Uterus (tissue), 2 donors: ENCODE data around the gene CEP112.

ENCODE experiments used
- POLR2A ChIP-seq, 2 donors: fragments of 450-650 bp; IDR thresholded peaks; one replicate each; pipeline ENCODE4 v1.6.1; 2016; ENCODE audit warnings: antibody characterized with exemption in 2 of 2, mild to moderate bottlenecking in 1 of 2, moderate library complexity in 1 of 2
- TF ChIP-seq, protein P1 (sequence below), 4 experiments: fragments of 200-600 bp in 2 of 4; fragments of 450-650 bp in 2 of 4; sonication (generic) in 2 of 4; IDR thresholded peaks; one replicate each; pipeline ENCODE4 v1.5.1; 2016 to 2019; ENCODE audit warnings: antibody characterized with exemption in 4 of 4, mild to moderate bottlenecking in 2 of 4, moderate library complexity in 1 of 4

DNA sequence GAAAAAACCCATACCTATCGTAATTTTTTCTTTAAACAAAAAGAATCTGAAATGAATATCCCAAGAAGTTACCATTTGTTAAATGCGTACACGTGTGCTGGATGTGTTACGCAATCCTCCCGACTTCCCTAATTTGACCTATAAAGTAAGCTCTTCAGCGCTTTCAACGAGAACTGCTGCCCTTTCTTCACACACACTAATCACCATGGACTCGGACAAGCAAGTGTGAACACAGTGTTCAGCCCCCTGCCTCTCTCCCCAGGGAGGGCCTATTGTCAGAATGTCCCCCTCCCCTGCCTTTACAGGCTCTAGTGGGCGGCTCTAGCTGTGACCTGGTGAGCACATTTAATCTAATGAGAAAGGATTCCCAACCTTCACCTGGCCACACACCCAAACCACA is 216.1 kb downstream of the CEP112 start:
- TF ChIP-seq, protein P1, sequence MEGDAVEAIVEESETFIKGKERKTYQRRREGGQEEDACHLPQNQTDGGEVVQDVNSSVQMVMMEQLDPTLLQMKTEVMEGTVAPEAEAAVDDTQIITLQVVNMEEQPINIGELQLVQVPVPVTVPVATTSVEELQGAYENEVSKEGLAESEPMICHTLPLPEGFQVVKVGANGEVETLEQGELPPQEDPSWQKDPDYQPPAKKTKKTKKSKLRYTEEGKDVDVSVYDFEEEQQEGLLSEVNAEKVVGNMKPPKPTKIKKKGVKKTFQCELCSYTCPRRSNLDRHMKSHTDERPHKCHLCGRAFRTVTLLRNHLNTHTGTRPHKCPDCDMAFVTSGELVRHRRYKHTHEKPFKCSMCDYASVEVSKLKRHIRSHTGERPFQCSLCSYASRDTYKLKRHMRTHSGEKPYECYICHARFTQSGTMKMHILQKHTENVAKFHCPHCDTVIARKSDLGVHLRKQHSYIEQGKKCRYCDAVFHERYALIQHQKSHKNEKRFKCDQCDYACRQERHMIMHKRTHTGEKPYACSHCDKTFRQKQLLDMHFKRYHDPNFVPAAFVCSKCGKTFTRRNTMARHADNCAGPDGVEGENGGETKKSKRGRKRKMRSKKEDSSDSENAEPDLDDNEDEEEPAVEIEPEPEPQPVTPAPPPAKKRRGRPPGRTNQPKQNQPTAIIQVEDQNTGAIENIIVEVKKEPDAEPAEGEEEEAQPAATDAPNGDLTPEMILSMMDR (IDR thresholded peaks at IDR 0.05), result no peak
- TF ChIP-seq POLR2A (IDR thresholded peaks at IDR 0.05), result no peak
